CD4-positive, alpha-beta memory T cell (primary cell): ENCODE results near the gene SLC17A3. TPM values are rescaled to one million over a fixed set of nuclear protein-coding genes. Genes with fewer than 3 reads are reported as not detected.

Experiments
- CTCF ChIA-PET: fragments of 350-600 bp; sonication (Branson Sonifier 250); formaldehyde crosslinking; loops from one replicate; lab custom pipeline; 2021; ENCODE audit warnings: inconsistent platforms; ENCODE audit not compliant: partially characterized antibody; lab: Charles Lee
- POLR2A ChIA-PET: fragments of 350-600 bp; sonication (Branson Sonifier 250); formaldehyde crosslinking; loops from one replicate; lab custom pipeline; 2021; ENCODE audit not compliant: partially characterized antibody; lab: Charles Lee
- DNase-seq, 5 donors: peaks; one replicate each; pipeline versions ENCODE4 v3.0.0 to v3.0.0-alpha.2; 2020 to 2022; ENCODE audit warnings: mixed read lengths in 1 of 5
- H3K27ac ChIP-seq: one replicate; pipeline ENCODE4 v1.7.0; 2013; ENCODE audit warnings: low read depth, low read length
- H3K27me3 ChIP-seq: 2 replicates; pipeline ENCODE4 v1.7.0; 2013; ENCODE audit warnings: mild to moderate bottlenecking, low read length, moderate library complexity; ENCODE audit not compliant: insufficient read depth
- H3K36me3 ChIP-seq: 2 replicates; pipeline ENCODE4 v1.7.0; 2013; ENCODE audit warnings: mild to moderate bottlenecking, low read length, moderate library complexity; ENCODE audit not compliant: insufficient read depth
- H3K4me1 ChIP-seq: 2 replicates; pipeline ENCODE4 v1.7.0; 2013; ENCODE audit warnings: mild to moderate bottlenecking, low read length, moderate library complexity; ENCODE audit not compliant: insufficient read depth
- H3K4me3 ChIP-seq, 2 donors: one replicate each; pipeline ENCODE4 v1.7.0; 2013; ENCODE audit warnings: low read length in 2 of 2, mild to moderate bottlenecking in 1 of 2
- H3K9me3 ChIP-seq, 2 donors: one replicate each; pipeline ENCODE4 v1.7.0; 2013; ENCODE audit warnings: low read length in 2 of 2, control low read depth in 1 of 2; ENCODE audit not compliant: control insufficient read depth in 1 of 2
- H3K27ac Mint-ChIP-seq, 7 donors: one replicate each; pipeline ENCODE4 v1.8.0; 2020 to 2021; ENCODE audit warnings: mixed read lengths in 7 of 7, mild to moderate bottlenecking in 6 of 7, inconsistent platforms in 3 of 7, moderate library complexity in 3 of 7
- H3K27me3 Mint-ChIP-seq, 2 donors: one replicate each; pipeline ENCODE4 v1.8.0; 2020 to 2021; ENCODE audit warnings: mixed read lengths in 2 of 2
- H3K36me3 Mint-ChIP-seq, 2 donors: one replicate each; pipeline ENCODE4 v1.8.0; 2020 to 2021; ENCODE audit warnings: mixed read lengths in 2 of 2, inconsistent platforms in 1 of 2, mild to moderate bottlenecking in 1 of 2
- H3K4me1 Mint-ChIP-seq, 4 donors: one replicate each; pipeline ENCODE4 v1.8.0; 2020 to 2021; ENCODE audit warnings: mixed read lengths in 4 of 4, mild to moderate bottlenecking in 1 of 4
- H3K4me3 Mint-ChIP-seq, 8 donors: one replicate each; pipeline ENCODE4 v1.8.0; 2020 to 2021; ENCODE audit warnings: mixed read lengths in 8 of 8, mild to moderate bottlenecking in 7 of 8, moderate library complexity in 6 of 8, inconsistent platforms in 3 of 8
- H3K9me3 Mint-ChIP-seq, 8 donors: one replicate each; pipeline ENCODE4 v1.8.0; 2020 to 2021; ENCODE audit warnings: mixed read lengths in 8 of 8, mild to moderate bottlenecking in 5 of 8, inconsistent platforms in 3 of 8, moderate library complexity in 1 of 8
- intact Hi-C: fragments of 100-400 bp; cut with micrococcal nuclease; formaldehyde crosslinking; loops from one replicate; pipeline ENCODE4 v1.15.1; 2023
- polyA plus RNA-seq, 2 donors: library from polyadenylated mRNA; unstranded; fragments of 300-500 nt; fragmentation: Illumina TruSeq; gene quantifications; one replicate each; pipeline ENCODE4 v1.2.3, GENCODE V29; 2021
- total RNA-seq, 2 experiments: library from RNA; stranded (reverse); gene quantifications; one replicate each; pipeline ENCODE4 v1.2.3, GENCODE V29; 2021

SLC17A3 gene
- total and polyA plus RNA-seq, 4 experiments from 2014 or later = 0.75 to 1.00 (median 0.81) TPM; not detected in 1

GRCh38 chr6:25872814-25873213 is 1.2 kb downstream of the SLC17A3 start:
- no peak overlapping the region for H3K27ac ChIP-seq
- intact Hi-C loops = no loop called here
- H3K4me3 Mint-ChIP-seq = peak overlapping the region in 4 of 8 donors; percentile 0 to 12 (median 8)
- H3K36me3 Mint-ChIP-seq = no peaks in the 10 kb centered on the region
- H3K27me3 Mint-ChIP-seq = no peaks in the 10 kb centered on the region
- H3K4me1 Mint-ChIP-seq = peaks cover 22 to 44% (median 35%) of the 10 kb centered on the region in 4 donors
- peaks cover 0 to 3% (median 0%) of the 10 kb centered on the region in 8 donors for H3K9me3 Mint-ChIP-seq
- no peaks in the 10 kb centered on the region for H3K27me3 ChIP-seq
- ChIA-PET POLR2A (interaction anchor here (1.0 to 2.5 kb wide), 4 partner anchors 9 to 147 kb away, joined by 3 to 11 read pairs (median 4); a partner anchor contains a TSS), CTCF (interaction anchor here (1.3 to 3.2 kb wide), 4 partner anchors 10 to 155 kb away, joined by 3 to 21 read pairs (median 4); no protein-coding TSS in a partner anchor)
- no peak overlapping the region for H3K4me3 ChIP-seq
- no peaks in the 10 kb centered on the region for H3K9me3 ChIP-seq
- peak; percentile 57 to 71 (median 65) for DNase-seq
- peak overlapping the region; percentile 54 to 91 (median 67) for H3K27ac Mint-ChIP-seq
- H3K36me3 ChIP-seq = no peaks in the 10 kb centered on the region
- H3K4me1 ChIP-seq = peaks cover 35% of the 10 kb centered on the region

DNA sequence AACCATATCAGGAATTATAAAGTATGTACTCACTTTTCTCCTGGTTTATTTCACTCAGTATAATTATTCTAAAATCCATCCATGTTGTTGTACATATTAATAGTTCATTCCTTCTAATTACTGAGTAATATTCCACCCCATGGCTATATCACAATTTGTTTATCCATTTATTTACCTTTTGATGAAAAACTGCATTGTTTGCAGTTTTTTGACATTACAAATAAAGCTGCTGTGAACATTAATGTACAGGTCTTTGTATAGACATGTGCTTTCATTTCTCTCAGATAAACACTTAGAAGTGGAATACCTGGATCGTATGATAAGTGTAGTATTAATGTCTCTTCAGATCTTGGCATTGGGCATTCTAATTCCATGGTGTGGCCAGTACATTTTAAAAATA is 4.2 kb downstream of the SLC17A3 start:
- ChIA-PET POLR2A (no interaction called here), CTCF (no interaction called here)
- peaks cover 45% of the 10 kb centered on the region for H3K4me1 ChIP-seq
- no peaks in the 10 kb centered on the region for H3K36me3 Mint-ChIP-seq
- peak overlapping the region in 2 of 7 donors; percentile 21 to 55 for H3K27ac Mint-ChIP-seq
- DNase-seq = no peak
- intact Hi-C loops = no loop called here
- H3K27ac ChIP-seq = no peak overlapping the region
- H3K27me3 Mint-ChIP-seq = no peaks in the 10 kb centered on the region
- no peaks in the 10 kb centered on the region for H3K36me3 ChIP-seq
- peaks cover 37 to 52% (median 49%) of the 10 kb centered on the region in 4 donors for H3K4me1 Mint-ChIP-seq
- H3K4me3 Mint-ChIP-seq = no peak overlapping the region
- peaks cover 0 to 4% (median 0%) of the 10 kb centered on the region in 8 donors for H3K9me3 Mint-ChIP-seq
- H3K4me3 ChIP-seq = no peak overlapping the region
- no peaks in the 10 kb centered on the region for H3K27me3 ChIP-seq
- H3K9me3 ChIP-seq = no peaks in the 10 kb centered on the region

DNA sequence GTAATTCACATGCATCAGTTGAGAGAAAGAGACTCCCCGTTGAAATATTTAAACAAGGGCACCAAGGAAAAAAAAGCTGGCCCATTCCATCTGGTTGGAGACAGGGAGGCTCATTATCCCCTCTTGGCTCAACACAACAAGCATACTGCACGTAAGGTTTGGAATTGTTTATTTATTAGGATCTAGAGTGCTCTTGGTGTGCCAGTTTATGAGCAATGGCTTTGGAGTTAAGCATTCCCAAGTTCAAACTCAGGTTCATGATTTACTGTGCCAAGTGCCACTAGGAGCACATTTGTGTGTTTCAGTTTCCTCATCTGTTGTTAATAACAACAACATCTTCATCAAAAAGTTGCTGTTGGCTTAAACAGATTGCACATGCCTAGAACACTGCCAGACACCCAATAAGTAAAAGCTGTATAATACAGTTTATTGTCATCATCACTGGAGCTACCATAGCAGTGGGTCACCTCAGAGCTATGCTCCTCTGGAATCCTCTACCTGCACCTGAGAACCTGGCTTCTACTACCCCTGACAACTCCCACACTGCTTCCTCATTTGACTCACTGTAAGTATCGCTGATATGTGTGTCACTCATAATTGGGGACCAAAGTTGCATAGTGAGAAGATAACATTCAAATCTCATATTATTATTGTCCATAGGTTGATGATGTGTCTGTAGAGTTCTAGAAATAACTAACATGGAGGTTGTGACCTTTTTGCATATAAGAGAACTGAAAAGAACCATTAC is 5.4 kb downstream of the SLC17A3 start:
- Mint-ChIP-seq H3K4me3 (no peak overlapping the region), H3K9me3 (peaks cover 0 to 10% (median 4%) of the 10 kb centered on the region in 8 donors), H3K4me1 (peaks cover 40 to 52% (median 51%) of the 10 kb centered on the region in 4 donors), H3K27me3 (peaks cover 4% of the 10 kb centered on the region in 2 donors), H3K36me3 (peaks cover 0 to 6% of the 10 kb centered on the region in 2 donors), H3K27ac (peak overlapping the region in 4 of 7 donors; percentile 23 to 63 (median 38))
- Histone ChIP-seq H3K4me3 (no peak overlapping the region), H3K36me3 (no peaks in the 10 kb centered on the region), H3K4me1 (peaks cover 37% of the 10 kb centered on the region), H3K27me3 (no peaks in the 10 kb centered on the region), H3K9me3 (no peaks in the 10 kb centered on the region), H3K27ac (no peak overlapping the region)
- POLR2A ChIA-PET = no interaction called here
- CTCF ChIA-PET = interaction anchor here (1.0 kb wide), 1 partner anchor 80 kb away, joined by 3 read pairs; no protein-coding TSS in a partner anchor
- intact Hi-C loops = no loop called here
- no peak for DNase-seq

DNA sequence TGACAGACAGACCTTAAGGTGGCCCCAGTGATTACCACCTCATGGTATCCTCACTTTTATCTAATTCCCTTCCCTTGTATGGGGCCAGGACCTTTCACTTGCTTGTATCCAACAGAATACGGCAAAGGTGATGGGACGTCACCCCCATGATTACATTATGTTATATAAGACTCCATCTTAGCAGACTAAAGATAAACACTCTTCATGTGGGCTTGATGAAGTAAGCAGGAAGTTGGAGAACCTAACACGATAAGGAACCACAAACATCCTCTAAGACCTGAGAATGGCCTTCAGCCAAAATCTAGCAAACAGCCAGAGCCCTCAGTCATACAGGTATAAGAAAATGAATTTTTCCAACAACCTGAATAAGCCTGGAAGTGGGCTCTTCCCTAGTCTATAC is 8.0 kb downstream of the SLC17A3 start:
- ChIA-PET POLR2A (interaction anchor here (0.7 to 2.8 kb wide), 6 partner anchors 9 to 152 kb away, joined by 3 to 14 read pairs (median 6); a partner anchor contains a TSS), CTCF (interaction anchor here (0.9 to 3.0 kb wide), 4 partner anchors 16 to 146 kb away, joined by 3 to 15 read pairs (median 4); no protein-coding TSS in a partner anchor)
- peak overlapping the region; percentile 89 to 98 (median 96) for H3K27ac Mint-ChIP-seq
- peaks cover 28 to 39% (median 36%) of the 10 kb centered on the region in 4 donors for H3K4me1 Mint-ChIP-seq
- peaks cover 4% of the 10 kb centered on the region in 2 donors for H3K27me3 Mint-ChIP-seq
- Histone ChIP-seq H3K4me3 (no peak overlapping the region), H3K27me3 (no peaks in the 10 kb centered on the region), H3K9me3 (no peaks in the 10 kb centered on the region), H3K4me1 (peaks cover 26% of the 10 kb centered on the region), H3K36me3 (no peaks in the 10 kb centered on the region), H3K27ac (peak overlapping the region; percentile 36)
- peaks cover 0 to 10% (median 3%) of the 10 kb centered on the region in 8 donors for H3K9me3 Mint-ChIP-seq
- peaks cover 0 to 6% of the 10 kb centered on the region in 2 donors for H3K36me3 Mint-ChIP-seq
- H3K4me3 Mint-ChIP-seq = peak overlapping the region in 7 of 8 donors; percentile 29 to 76 (median 72)
- intact Hi-C loops = loop anchor here (1.0 kb wide), 1 partner anchor 9 kb away; no protein-coding TSS in a partner anchor
- peak; percentile 75 to 84 (median 79) for DNase-seq

GRCh38 chr6:25863360-25863759 is 10.7 kb downstream of the SLC17A3 start:
- no peak overlapping the region for H3K27ac ChIP-seq
- no peaks in the 10 kb centered on the region for H3K36me3 ChIP-seq
- peaks cover 0 to 8% of the 10 kb centered on the region in 2 donors for H3K36me3 Mint-ChIP-seq
- H3K27me3 ChIP-seq = no peaks in the 10 kb centered on the region
- H3K9me3 ChIP-seq = no peaks in the 10 kb centered on the region
- H3K27me3 Mint-ChIP-seq = peaks cover 4 to 6% of the 10 kb centered on the region in 2 donors
- H3K4me1 ChIP-seq = peaks cover 26% of the 10 kb centered on the region
- H3K27ac Mint-ChIP-seq = peak overlapping the region in 1 of 7 donors; percentile 97
- intact Hi-C loops = no loop called here
- H3K4me3 Mint-ChIP-seq = no peak overlapping the region
- CTCF ChIA-PET = interaction anchor here (0.8 to 1.2 kb wide), 2 partner anchors 18 to 143 kb away, joined by 3 to 4 read pairs; no protein-coding TSS in a partner anchor
- peaks cover 0 to 8% (median 3%) of the 10 kb centered on the region in 8 donors for H3K9me3 Mint-ChIP-seq
- POLR2A ChIA-PET = interaction anchor here (1.3 to 2.8 kb wide), 2 partner anchors 10 to 129 kb away, joined by 3 to 11 read pairs; partner anchors contain the start of gene SLC17A3
- H3K4me3 ChIP-seq = no peak overlapping the region
- H3K4me1 Mint-ChIP-seq = peaks cover 28 to 42% (median 37%) of the 10 kb centered on the region in 4 donors
- DNase-seq = no peak

GRCh38 chr6:25862199-25862598 is 11.8 kb downstream of the SLC17A3 start:
- ChIA-PET POLR2A (interaction anchor here (0.8 to 2.8 kb wide), 3 partner anchors 11 to 130 kb away, joined by 3 to 11 read pairs (median 4); partner anchors contain the start of gene SLC17A3), CTCF (no interaction called here)
- Mint-ChIP-seq H3K4me3 (no peak overlapping the region), H3K9me3 (peaks cover 0 to 8% (median 3%) of the 10 kb centered on the region in 8 donors), H3K4me1 (peaks cover 31 to 47% (median 42%) of the 10 kb centered on the region in 4 donors), H3K27ac (no peak overlapping the region), H3K36me3 (peaks cover 0 to 9% of the 10 kb centered on the region in 2 donors), H3K27me3 (peaks cover 6% of the 10 kb centered on the region in 2 donors)
- DNase-seq = no peak
- H3K36me3 ChIP-seq = no peaks in the 10 kb centered on the region
- H3K9me3 ChIP-seq = no peaks in the 10 kb centered on the region
- H3K4me3 ChIP-seq = no peak overlapping the region
- H3K4me1 ChIP-seq = peaks cover 25% of the 10 kb centered on the region
- no peak overlapping the region for H3K27ac ChIP-seq
- intact Hi-C loops = no loop called here
- H3K27me3 ChIP-seq = no peaks in the 10 kb centered on the region
